TTC549 (cell line): ENCODE results near the gene SRSF3.
"Not testable (repeated sequence)": the region's sequence is repeated elsewhere in the genome, so short reads cannot be mapped to it uniquely, and the experiment has no call there.

ENCODE experiments used
- FAIRE-seq: peaks from 2 replicates; lab custom pipeline; 2012; peaks lifted over from hg19 to GRCh38; lab: Jason Lieb, UNC

The SRSF3 gene

GRCh38 chr6:36576578-36576977 is 17.6 kb upstream of the SRSF3 start:
- FAIRE-seq: no peak

GRCh38 chr6:36577301-36577700 is 16.9 kb upstream of the SRSF3 start:
- no peak for FAIRE-seq

- FAIRE-seq: no peak
Measured at GRCh38 chr6:36578030-36578429, 16.1 kb upstream of the SRSF3 start.

GRCh38 chr6:36578431-36578830 is 15.7 kb upstream of the SRSF3 start:
- FAIRE-seq: no peak

GRCh38 chr6:36580184-36580526 is 14.0 kb upstream of the SRSF3 start:
- FAIRE-seq: no peak

- FAIRE-seq: no peak
Measured at GRCh38 chr6:36581716-36582115, 12.4 kb upstream of the SRSF3 start.

- FAIRE-seq: no peak
Measured at GRCh38 chr6:36586606-36587005, 7.6 kb upstream of the SRSF3 start.

GRCh38 chr6:36589025-36589400 is 5.1 kb upstream of the SRSF3 start:
- FAIRE-seq: not testable (repeated sequence)

GRCh38 chr6:36590237-36590636 is 3.9 kb upstream of the SRSF3 start:
- no peak for FAIRE-seq

GRCh38 chr6:36592221-36592655 is 1.9 kb upstream of the SRSF3 start:
- FAIRE-seq: no peak

GRCh38 chr6:36593569-36594028 is 563 bp upstream of the SRSF3 start:
- no peak for FAIRE-seq

GRCh38 chr6:36594816-36595643 is 868 bp downstream of the SRSF3 start:
- FAIRE-seq: no peak

- FAIRE-seq: no peak
Measured at GRCh38 chr6:36596356-36596755, 2.2 kb downstream of the SRSF3 start.

GRCh38 chr6:36597775-36598174 is 3.6 kb downstream of the SRSF3 start:
- no peak for FAIRE-seq

- no peak for FAIRE-seq
Measured at GRCh38 chr6:36598326-36598725, 4.2 kb downstream of the SRSF3 start.

GRCh38 chr6:36598739-36599318 is 4.7 kb downstream of the SRSF3 start:
- FAIRE-seq: no peak

- no peak for FAIRE-seq
Measured at GRCh38 chr6:36599791-36600209, 5.6 kb downstream of the SRSF3 start.

GRCh38 chr6:36600564-36601146 is 6.5 kb downstream of the SRSF3 start:
- FAIRE-seq: no peak

- not testable (repeated sequence) for FAIRE-seq
Measured at GRCh38 chr6:36601818-36602217, 7.7 kb downstream of the SRSF3 start.

- FAIRE-seq: no peak
Measured at GRCh38 chr6:36603222-36604089, 9.3 kb downstream of the SRSF3 start.

- no peak for FAIRE-seq
Measured at GRCh38 chr6:36604090-36605060, 10.2 kb downstream of the SRSF3 start.
